Neural cell (in vitro differentiated cells): ENCODE measurements around the gene DCTN5. TPM values are rescaled to one million over a fixed set of nuclear protein-coding genes. Genes with fewer than 3 reads are reported as not detected.

ENCODE experiments used
- H2AFZ ChIP-seq: fragments of 200-600, 300-800 bp; sonication (generic), shearing (Covaris generic); 2 replicates; pipeline ENCODE4 v1.6.0; 2014; ENCODE audit warnings: low read depth, mild to moderate bottlenecking, antibody characterized with exemption, low read length, moderate library complexity
- H3F3A ChIP-seq: fragments of 200-600 bp; shearing (Covaris generic); 2 replicates; pipeline ENCODE4 v1.6.1; 2016; ENCODE audit warnings: mild to moderate bottlenecking, moderate library complexity, mixed read lengths, antibody characterized with exemption, low read length; ENCODE audit not compliant: insufficient read depth, poor library complexity, severe bottlenecking
- H3K27ac ChIP-seq: fragments of 200-600, 300-800 bp; sonication (generic), shearing (Covaris generic); 2 replicates; pipeline ENCODE4 v1.5.1; 2014; ENCODE audit warnings: mild to moderate bottlenecking, low read length, moderate library complexity
- H3K27me3 ChIP-seq: fragments of 300-800, 200-600 bp; sonication (generic), shearing (Covaris generic); 2 replicates; pipeline ENCODE4 v1.6.0; 2014; ENCODE audit warnings: mild to moderate bottlenecking, low read depth, low read length, moderate library complexity; ENCODE audit not compliant: insufficient read depth
- H3K36me3 ChIP-seq: fragments of 300-800, 200-600 bp; sonication (generic), shearing (Covaris generic); 2 replicates; pipeline ENCODE4 v1.5.1; 2014; ENCODE audit warnings: mild to moderate bottlenecking, antibody characterized with exemption, low read length, moderate library complexity; ENCODE audit not compliant: insufficient read depth
- H3K4me2 ChIP-seq: fragments of 300-800, 200-600 bp; sonication (generic), shearing (Covaris generic); 2 replicates; pipeline ENCODE4 v1.6.0; 2014; ENCODE audit warnings: mild to moderate bottlenecking, low read length
- H3K4me3 ChIP-seq: fragments of 300-800, 200-600 bp; sonication (generic), shearing (Covaris generic); 2 replicates; pipeline ENCODE4 v1.5.1; 2014; ENCODE audit warnings: mild to moderate bottlenecking, low read length, moderate library complexity
- H3K79me2 ChIP-seq: fragments of 200-600 bp; shearing (Covaris generic); replicated peaks from 2 replicates; pipeline ENCODE4 v1.6.0; 2014; ENCODE audit warnings: mild to moderate bottlenecking, low read length, moderate library complexity; ENCODE audit not compliant: insufficient read depth
- H3K9ac ChIP-seq: fragments of 300-800, 200-600 bp; sonication (generic), shearing (Covaris generic); 2 replicates; pipeline ENCODE4 v1.6.1; 2016; ENCODE audit warnings: mild to moderate bottlenecking, low read length, mixed read lengths
- H3K9me2 ChIP-seq: fragments of 200-600 bp; shearing (Covaris generic); 2 replicates; pipeline ENCODE4 v1.6.1; 2016; ENCODE audit warnings: mild to moderate bottlenecking, low read length, mixed read lengths; ENCODE audit not compliant: insufficient read depth
- H3K9me3 ChIP-seq: fragments of 200-600, 300-800 bp; sonication (generic), shearing (Covaris generic); 2 replicates; pipeline ENCODE4 v1.6.1; 2016; ENCODE audit warnings: mild to moderate bottlenecking, mixed run types, low read length, moderate library complexity, mixed read lengths
- H4K20me1 ChIP-seq: fragments of 200-600 bp; shearing (Covaris generic); 2 replicates; pipeline ENCODE4 v1.6.1; 2016; ENCODE audit warnings: mild to moderate bottlenecking, mixed run types; ENCODE audit not compliant: insufficient read depth
- CTCF ChIP-seq: fragments of 450-650 bp; IDR thresholded peaks from 2 replicates; pipeline ENCODE4 v1.5.1; 2014; ENCODE audit warnings: antibody characterized with exemption, mild to moderate bottlenecking, moderate library complexity; ENCODE audit not compliant: poor library complexity, severe bottlenecking
- EP300 ChIP-seq: fragments of 450-650 bp; conservative IDR thresholded peaks from 2 replicates; pipeline ENCODE4 v1.6.1; 2014; ENCODE audit warnings: antibody characterized with exemption, mild to moderate bottlenecking, moderate library complexity; ENCODE audit not compliant: poor library complexity, severe bottlenecking
- EZH2 ChIP-seq: fragments of 200-600, 300-800 bp; shearing (Covaris generic), sonication (generic); IDR thresholded peaks from 2 replicates; pipeline ENCODE4 v1.6.1; 2014; ENCODE audit warnings: antibody characterized with exemption, low read length, borderline replicate concordance, mild to moderate bottlenecking; ENCODE audit not compliant: insufficient read depth, poor library complexity, severe bottlenecking
- MXI1 ChIP-seq: fragments of 450-650 bp; conservative IDR thresholded peaks from 2 replicates; pipeline ENCODE4 v1.6.1; 2014; ENCODE audit warnings: antibody characterized with exemption, mild to moderate bottlenecking; ENCODE audit not compliant: poor library complexity, severe bottlenecking
- POLR2AphosphoS5 ChIP-seq: IDR thresholded peaks from 2 replicates; pipeline ENCODE4 v1.6.1; 2012
- RAD21 ChIP-seq: fragments of 450-650 bp; conservative IDR thresholded peaks from 2 replicates; pipeline ENCODE4 v1.6.1; 2014; ENCODE audit warnings: antibody characterized with exemption, mild to moderate bottlenecking, moderate library complexity
- REST ChIP-seq: IDR thresholded peaks from 2 replicates; pipeline ENCODE4 v1.6.1; 2012; ENCODE audit warnings: borderline replicate concordance
- SMC3 ChIP-seq: fragments of 450-650 bp; conservative IDR thresholded peaks from 2 replicates; pipeline ENCODE4 v1.6.1; 2014; ENCODE audit warnings: antibody characterized with exemption, mild to moderate bottlenecking, moderate library complexity; ENCODE audit not compliant: poor library complexity
- TAF1 ChIP-seq: IDR thresholded peaks from 2 replicates; pipeline ENCODE4 v1.6.1; 2012; ENCODE audit warnings: low read depth
- polyA plus RNA-seq: library from polyadenylated mRNA; depleted of rRNA; stranded (reverse); fragments of >200 nt; gene quantifications from 2 replicates; pipeline ENCODE4 v1.2.3, GENCODE V29; 2014

DCTN5 gene
- polyA plus RNA-seq, 1 donor from 2014 or later, result 65.8 TPM

- H3K9me3 ChIP-seq, result no peaks in the 10 kb centered on the region
- H3K4me2 ChIP-seq, result no peak overlapping the region
- H3K27me3 ChIP-seq, result no peaks in the 10 kb centered on the region
- no peaks in the 10 kb centered on the region for H3F3A ChIP-seq
- H3K9me2 ChIP-seq, result no peaks in the 10 kb centered on the region
- H3K9ac ChIP-seq, result no peak overlapping the region
- H2AFZ ChIP-seq, result no peak overlapping the region
- H4K20me1 ChIP-seq, result no peaks in the 10 kb centered on the region
- no peak overlapping the region for H3K4me3 ChIP-seq
- no peaks in the 10 kb centered on the region for H3K79me2 ChIP-seq
- TF ChIP-seq POLR2AphosphoS5 (no peak), EZH2 (no peak), RAD21 (no peak), TAF1 (no peak), CTCF (no peak), REST (no peak), EP300 (no peak), MXI1 (no peak), SMC3 (no peak)
- H3K36me3 ChIP-seq, result peaks cover 8% of the 10 kb centered on the region
- H3K27ac ChIP-seq, result no peak overlapping the region
Measured at GRCh38 chr16:23689442-23690187, 48.3 kb downstream of the DCTN5 start.

GRCh38 chr16:23690771-23691482, 49.7 kb downstream of the DCTN5 start:
- Histone ChIP-seq H3K9me2 (no peaks in the 10 kb centered on the region), H3K27me3 (no peaks in the 10 kb centered on the region), H3K27ac (no peak overlapping the region), H3K9ac (no peak overlapping the region), H3F3A (no peaks in the 10 kb centered on the region), H3K4me3 (no peak overlapping the region), H2AFZ (no peak overlapping the region), H3K79me2 (no peaks in the 10 kb centered on the region), H3K4me2 (no peak overlapping the region), H4K20me1 (no peaks in the 10 kb centered on the region), H3K36me3 (peaks cover 8% of the 10 kb centered on the region), H3K9me3 (no peaks in the 10 kb centered on the region)
- no peak for TF ChIP-seq MXI1
- no peak for TF ChIP-seq POLR2AphosphoS5
- TF ChIP-seq CTCF, result no peak
- TF ChIP-seq EZH2, result no peak
- TF ChIP-seq SMC3, result no peak
- TF ChIP-seq REST, result no peak
